HepG2 (cell line): ENCODE results near the gene ADAMTS2. TPM values are rescaled to one million over a fixed set of nuclear protein-coding genes. Genes with fewer than 3 reads are reported as not detected.

Source experiments
- ATAC-seq: fragments of 200-7000 bp; cut with Tn5 transposase; 3 replicates; pipeline ENCODE4 v1.9.1; 2020; ENCODE audit warnings: mild to moderate bottlenecking, moderate library complexity
- BruUV-seq: library from RNA; stranded (reverse); fragments of 400-500 nt; replicated peaks from 2 replicates; lab custom pipeline; 2021; lab: Mats Ljungman, UMichigan
- CTCF ChIA-PET: fragments of 300-600 bp; formaldehyde crosslinking; extraction: SDS; loops from one replicate; lab custom pipeline; 2021; ENCODE audit warnings: low total read pairs, inconsistent platforms, low intra/inter-chr PET ratio; lab: Yijun Ruan, JAX
- POLR2A ChIA-PET: fragments of 350-600 bp; sonication (Branson Sonifier 250); formaldehyde crosslinking; loops from one replicate; lab custom pipeline; 2020; ENCODE audit warnings: antibody characterized with exemption, inconsistent platforms; lab: Yijun Ruan, JAX
- DNase-seq: peaks from one replicate; pipeline ENCODE4 v3.0.0-alpha.2; 2015; ENCODE audit warnings: low spot score
- FAIRE-seq: peaks from 3 replicates; lab custom pipeline; 2011; peaks lifted over from hg19 to GRCh38; lab: Jason Lieb, UNC
- H2AFZ ChIP-seq: one replicate; pipeline ENCODE4 v1.6.1; 2011; ENCODE audit warnings: low read length, inconsistent platforms
- H3K27ac ChIP-seq: fragments of 300-600 bp; 3 replicates; pipeline ENCODE4 v1.8.0; 2011; ENCODE audit warnings: mixed run types, mild to moderate bottlenecking, mixed read lengths, low read length, inconsistent platforms; ENCODE audit not compliant: insufficient read depth; ENCODE audit errors: extremely low read length
- H3K27me3 ChIP-seq, 2 experiments: fragments of 200-600 bp in 1 of 2; 2 replicates in 1 of 2; 3 replicates in 1 of 2; pipeline versions ENCODE4 v1.6.0 to v1.8.0; 2011; ENCODE audit warnings: low read length in 2 of 2, mild to moderate bottlenecking in 2 of 2, moderate library complexity in 2 of 2, inconsistent platforms in 1 of 2; ENCODE audit not compliant: insufficient read depth in 2 of 2, control insufficient read depth in 1 of 2
- H3K36me3 ChIP-seq, 2 experiments: fragments of 200-600 bp in 1 of 2; replicated peaks in 1 of 2; 2 replicates in 1 of 2; 3 replicates in 1 of 2; pipeline versions ENCODE4 v1.5.1 to v1.8.0; 2011; ENCODE audit warnings: low read length in 2 of 2, inconsistent platforms in 1 of 2; ENCODE audit not compliant: insufficient read depth in 2 of 2, control insufficient read depth in 1 of 2
- H3K4me1 ChIP-seq: 2 replicates; pipeline ENCODE4 v1.5.1; 2012; ENCODE audit warnings: low read length, inconsistent platforms; ENCODE audit not compliant: insufficient read depth
- H3K4me2 ChIP-seq: 2 replicates; pipeline ENCODE4 v1.6.0; 2011; ENCODE audit warnings: low read depth, low read length, inconsistent platforms
- H3K4me3 ChIP-seq, 3 experiments: fragments of 200-600 bp in 1 of 3; sonication (generic), shearing (Covaris generic) in 1 of 3; replicated peaks in 1 of 3; 2 replicates each; pipeline ENCODE4 v1.5.1; 2011 to 2016; ENCODE audit warnings: low read length in 3 of 3, inconsistent platforms in 2 of 3, low read depth in 2 of 3, mild to moderate bottlenecking in 2 of 3, control low read depth in 1 of 3, mixed read lengths in 1 of 3; ENCODE audit not compliant: insufficient read depth in 1 of 3
- H3K79me2 ChIP-seq: one replicate; pipeline ENCODE4 v1.6.1; 2011; ENCODE audit warnings: low read length, inconsistent platforms; ENCODE audit not compliant: insufficient read depth
- H3K9ac ChIP-seq: 2 replicates; pipeline ENCODE4 v1.6.0; 2011; ENCODE audit warnings: mild to moderate bottlenecking, low read depth, low read length, inconsistent platforms; ENCODE audit not compliant: insufficient read depth
- H3K9me3 ChIP-seq: 2 replicates; pipeline ENCODE4 v1.5.1; 2012; ENCODE audit warnings: mild to moderate bottlenecking, low read length
- H4K20me1 ChIP-seq: 2 replicates; pipeline ENCODE4 v1.6.0; 2011; ENCODE audit warnings: inconsistent platforms, mild to moderate bottlenecking, low read length, moderate library complexity; ENCODE audit not compliant: insufficient read depth
- CHD4 ChIP-seq: fragments of 200-600 bp; sonication (generic); IDR thresholded peaks from 2 replicates; pipeline ENCODE4 v1.7.0; 2017; ENCODE audit warnings: mild to moderate bottlenecking, low read length, borderline replicate concordance
- HNF4A ChIP-seq: sonication (generic); formaldehyde crosslinking; IDR thresholded peaks from 2 replicates; pipeline ENCODE4 v1.4.0; 2020; ENCODE audit warnings: missing genetic modification reagents
- HNF4G ChIP-seq, 2 experiments: sonication (generic) in 1 of 2; formaldehyde crosslinking in 1 of 2; IDR thresholded peaks; 2 replicates each; pipeline versions ENCODE4 v1.4.0 to v1.6.1; 2011 to 2020; ENCODE audit warnings: borderline replicate concordance in 2 of 2, low read depth in 2 of 2, mild to moderate bottlenecking in 2 of 2, low read length in 1 of 2, missing genetic modification reagents in 1 of 2, moderate library complexity in 1 of 2
- NCOR1 ChIP-seq: fragments of 200-600 bp; sonication (generic); IDR thresholded peaks from 2 replicates; pipeline ENCODE4 v1.7.0; 2017; ENCODE audit warnings: antibody characterized with exemption, low read length, borderline replicate concordance
- REXO4 ChIP-seq: sonication (generic); formaldehyde crosslinking; IDR thresholded peaks from 2 replicates; pipeline ENCODE4 v1.8.0; 2022; ENCODE audit warnings: missing genetic modification reagents, mild to moderate bottlenecking, borderline replicate concordance
- TRIM24 ChIP-seq: sonication (generic); formaldehyde crosslinking; IDR thresholded peaks from 2 replicates; pipeline ENCODE4 v1.8.0; 2022; ENCODE audit warnings: mild to moderate bottlenecking, missing genetic modification reagents
- ZMYM2 ChIP-seq: sonication (generic); formaldehyde crosslinking; IDR thresholded peaks from 2 replicates; pipeline ENCODE4 v1.8.0; 2022; ENCODE audit warnings: mild to moderate bottlenecking, missing genetic modification reagents
- WGBS: methylation state at CpG from one replicate; pipeline ENCODE4 v1.1.6; 2017; ENCODE audit warnings: low lambda C conversion rate; 5-methylcytosine and 5-hydroxymethylcytosine counted together
- in situ Hi-C: cut with HindIII; loops from 2 replicates; pipeline ENCODE4 v1.10.0; 2017; ENCODE audit warnings: low pct_unique_long_range_greater_than_20kb; ENCODE audit not compliant: extremely low pct_ligation_motif_present
- intact Hi-C: fragments of 100-400 bp; cut with micrococcal nuclease; formaldehyde crosslinking; loops from one replicate; pipeline ENCODE4 v1.10.0; 2022; ENCODE audit not compliant: unreplicated experiment
- polyA plus RNA-seq, 8 experiments: library from polyadenylated mRNA; depleted of rRNA in 3 of 8; stranded (reverse) in 7 of 8; unstranded in 1 of 8; fragments of >200 nt; fragmentation: Illumina TruSeq in 4 of 8; extraction: Trizol in 4 of 8; gene quantifications; 2 replicates each; pipeline versions ENCODE4 v1.2.1 to v1.2.3, GENCODE V29; 2011 to 2016; ENCODE audit warnings: low read depth in 4 of 8, missing spikeins in 1 of 8, mixed read lengths in 1 of 8; ENCODE audit not compliant: insufficient read depth in 1 of 8
- total RNA-seq, 5 experiments: library from RNA; depleted of rRNA; stranded (reverse); fragments of >200 nt; fragmentation: Illumina TruSeq; extraction: Trizol; gene quantifications; 2 replicates each; pipeline ENCODE4 v1.2.3, GENCODE V29; 2016; ENCODE audit warnings: low read depth in 1 of 5

Gene ADAMTS2
- total and polyA plus RNA-seq, 2 of the 13 experiments (the other 11 are each of a cell fraction or from before 2014, with no cell fraction given) = 0.24 to 3.5 TPM

DNA sequence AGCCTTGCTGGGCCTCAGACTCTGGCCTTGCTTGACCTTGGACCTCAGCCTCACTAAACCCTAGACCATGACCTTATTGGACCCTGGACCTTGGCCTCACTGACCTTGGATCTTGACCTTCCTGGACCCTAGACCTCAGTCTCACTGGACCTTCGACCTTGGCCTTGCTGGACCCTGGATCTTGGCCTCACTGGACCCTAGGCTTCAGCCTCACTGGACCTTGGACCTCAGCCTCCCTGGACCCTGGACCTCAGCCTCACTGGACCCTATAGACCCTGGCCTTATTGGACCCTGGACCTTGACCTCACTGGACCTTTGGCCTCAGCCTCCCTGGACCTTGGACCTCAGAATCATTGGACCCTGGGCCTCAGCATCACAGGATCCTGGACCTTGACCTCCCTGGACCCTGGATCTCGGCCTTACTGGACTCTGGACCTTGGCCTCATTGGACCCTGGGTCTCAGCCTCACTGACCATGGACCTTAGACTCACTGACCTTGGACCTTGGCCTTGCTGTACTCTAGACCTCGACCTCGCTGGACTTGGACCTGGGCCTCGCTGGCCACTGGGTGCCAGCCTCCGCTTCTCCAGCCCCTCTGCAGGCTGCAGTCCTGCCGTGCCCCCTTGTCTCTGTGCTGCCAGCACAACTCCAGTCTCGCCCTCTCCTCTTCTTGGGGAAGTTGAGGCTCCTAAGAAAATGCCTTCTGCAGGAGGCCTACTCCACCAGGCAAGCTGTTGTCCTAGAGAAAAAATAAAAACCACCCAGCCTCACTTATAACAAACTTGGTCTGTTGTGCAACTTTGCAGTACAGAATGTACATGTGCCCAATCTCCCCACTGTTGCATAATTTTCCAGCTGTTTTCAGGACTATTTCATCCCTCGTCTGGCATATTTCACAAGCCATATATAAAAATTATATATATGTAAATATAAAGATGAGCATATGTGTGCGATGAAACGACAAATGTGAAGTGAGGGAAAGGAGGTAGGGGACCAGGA is 11.0 kb upstream of the ADAMTS2 start:
- Histone ChIP-seq H3K9ac (no peak overlapping the region), H3K27ac (no peak overlapping the region), H3K4me3 (no peak overlapping the region), H3K4me1 (no peaks in the 10 kb centered on the region), H3K36me3 (no peaks in the 10 kb centered on the region)
- POLR2A ChIA-PET = no interaction called here
- FAIRE-seq = no peak
- WGBS = 46% methylated on average over 5 of the region's 11 CpGs
- peak; percentile 90 for TF ChIP-seq NCOR1
- TF ChIP-seq TRIM24 = peak; percentile 62; the same call in 1 of the 2 replicates
- no peak for TF ChIP-seq CHD4
- 0 out of 2 replicates have a peak, but pooled peaks have one; percentile 17 for TF ChIP-seq HNF4G (IDR thresholded peaks at IDR 0.05; ENCODE audit: borderline replicate concordance, low read depth, low read length)
- TF ChIP-seq HNF4G (CRISPR knock-in tag; IDR thresholded peaks at IDR 0.05; ENCODE audit: borderline replicate concordance, low read depth) = no peak
- TF ChIP-seq REXO4 = no peak
- 0 out of 2 replicates have a peak, but pooled peaks have one; percentile 59 for TF ChIP-seq ZMYM2 (CRISPR knock-in tag)
- TF ChIP-seq HNF4A (CRISPR knock-in tag) = peak; percentile 11; the same call in 1 of the 2 replicates
- TF ChIP-seq, all 625 proteins: peak for 5
- in situ Hi-C loops (no loop called here), intact Hi-C loops (no loop called here)
- no peaks in the 10 kb centered on the region for H4K20me1 ChIP-seq
- peaks cover 4 to 12% of the 10 kb centered on the region in 2 experiments; a peak in 4 of 5 replicates for H3K27me3 ChIP-seq
- H3K9me3 ChIP-seq = no peaks in the 10 kb centered on the region
- DNase-seq = no peak
- H2AFZ ChIP-seq = no peak overlapping the region
- no TSS peak for BruUV-seq
- H3K79me2 ChIP-seq = no peaks in the 10 kb centered on the region
- no peak for ATAC-seq
- no peak overlapping the region for H3K4me2 ChIP-seq
- CTCF ChIA-PET = no interaction called here
